ENCODE data around the gene DPP6.

GRCh38 chr7:154744256-154744860 is 692.2 kb downstream of the DPP6 start:
- no peak for TF ChIP-seq POLR2AphosphoS5 (IDR thresholded peaks at IDR 0.05)
- TF ChIP-seq CTCF (IDR thresholded peaks at IDR 0.05) = peak; percentile 48 to 71 (median 58)
- TF ChIP-seq POLR2A (IDR thresholded peaks at IDR 0.05) = no peak
